Heart right ventricle (tissue), 16 donors: Measurements from ENCODE around the gene SMAP1. TPM values are rescaled to one million over a fixed set of nuclear protein-coding genes. Genes with fewer than 3 reads are reported as not detected.
A peak's percentile ranks its signal among the peaks of the same experiment; 100 is the strongest.

ENCODE experiments used
- ATAC-seq, 8 donors: fragments of 200-7000 bp; cut with Tn5 transposase; one replicate each; pipeline ENCODE4 v1.9.1; 2020; ENCODE audit warnings: mild to moderate bottlenecking in 8 of 8, moderate library complexity in 8 of 8, moderate number of reproducible peaks in 1 of 8
- DNase-seq, 2 donors: peaks; one replicate each; pipeline ENCODE4 v3.0.0-alpha.2; 2020
- H3K27ac ChIP-seq, 10 donors: fragments of 200-600 bp; sonication (generic) in 2 of 10; one replicate each; pipeline versions ENCODE4 v1.5.0 to v1.8.0; 2020 to 2022; ENCODE audit warnings: mild to moderate bottlenecking in 3 of 10
- H3K27me3 ChIP-seq, 7 donors: fragments of 200-600 bp; one replicate each; pipeline ENCODE4 v1.8.0; 2021 to 2022; ENCODE audit warnings: mild to moderate bottlenecking in 2 of 7
- H3K36me3 ChIP-seq, 9 donors: fragments of 200-600 bp; sonication (generic) in 1 of 9; one replicate each; pipeline versions ENCODE4 v1.5.0 to v1.8.0; 2020 to 2022; ENCODE audit warnings: mild to moderate bottlenecking in 2 of 9
- H3K4me1 ChIP-seq, 9 donors: fragments of 200-600 bp; sonication (generic) in 1 of 9; one replicate each; pipeline versions ENCODE4 v1.5.0 to v1.8.0; 2020 to 2022; ENCODE audit warnings: mild to moderate bottlenecking in 4 of 9
- H3K4me3 ChIP-seq, 10 donors: fragments of 200-600 bp; sonication (generic) in 2 of 10; one replicate each; pipeline versions ENCODE4 v1.5.0 to v1.8.0; 2020 to 2022; ENCODE audit warnings: mild to moderate bottlenecking in 7 of 10, moderate library complexity in 2 of 10
- H3K9me3 ChIP-seq, 11 donors: fragments of 200-600 bp in 10 of 11; sonication (generic) in 2 of 11; one replicate each; pipeline versions ENCODE4 v1.5.0 to v1.8.0; 2013 to 2022; ENCODE audit warnings: mild to moderate bottlenecking in 2 of 11, control low read depth in 1 of 11, moderate library complexity in 1 of 11
- CTCF ChIP-seq, 9 donors: fragments of 200-600 bp; sonication (generic) in 2 of 9; IDR thresholded peaks; one replicate each; pipeline versions ENCODE4 v1.5.0 to v1.8.0; 2021 to 2022; ENCODE audit warnings: antibody characterized with exemption in 9 of 9, mild to moderate bottlenecking in 5 of 9, moderate library complexity in 1 of 9
- WGBS, 2 donors: extraction: QIAGEN DNeasy Blood & Tissue Kit; methylation state at CpG; one replicate each; pipeline ENCODE4 v1.1.7; 2013; ENCODE audit warnings: inconsistent platforms in 1 of 2; 5-methylcytosine and 5-hydroxymethylcytosine counted together
- intact Hi-C, 10 donors: fragments of 100-400 bp; cut with DNase I; formaldehyde crosslinking; loops; one replicate each; pipeline versions ENCODE4 v1.11.1 to v1.14.2; 2022
- polyA plus RNA-seq, 2 donors: library from polyadenylated mRNA; stranded (reverse); fragments of 200-250 nt; gene quantifications; one replicate each; pipeline ENCODE4 v1.2.3, GENCODE V29; 2013
- total RNA-seq, 10 donors: library from RNA; stranded (reverse); fragmentation: NEBNext Ultra II Directional in 3 of 10; extraction: Animal tissue kit (Norgen Biotek cat#: 25700) in 3 of 10; gene quantifications; one replicate each; pipeline versions ENCODE4 v1.2.1 to v1.2.4, GENCODE V29; 2021 to 2023
- donor health status: Arrhythmogenic right ventricular cardiomyopathy.
- donor health status: ischemic (EF 13 %, LVEDD 7.1; RV severe dilation, severe dysfunction).
- donor health status: healthy with polysubstance abuse.
- donor health status: DM: no; HTN: yes; CAD: no.
- donor health status: DM: no; HTN: no; CAD: no.
- donor health status: ischemic (EF 25% LVEDD 6.9; RV normal size, moderate dysfunction).
- donor health status: ischemic (EF 25% LVEDD 5.7; RV mildly dilated, moderate dysfunction).
- donor health status: healthy.
- donor health status: DM: yes; HTN: yes; CAD: no.
- donor health status: Ischemic cardiomyopathy.
- donor health status: ischemic (EF 35%, LVEDD 5.7; RV mildly dilated, moderate dysfunction).
- donor health status: nonischemic (EF 11% LVEDD 7.7; RV severe dilation, severe dysfunction).
- donor health status: DM: yes; HTN: yes; CAD: no.
- donor health status: PGD.
- donor health status: ischemic (EF 29% LVEDD 5.4; RV normal size, mild dysfunction).
- donor health status: nonischemic (EF 23%, LVEDD 6.1; RV moderate dilation, normal function).

The SMAP1 gene
- total and polyA plus RNA-seq, 12 donors, result 12.8 to 36.3 (median 30.3) TPM

DNA sequence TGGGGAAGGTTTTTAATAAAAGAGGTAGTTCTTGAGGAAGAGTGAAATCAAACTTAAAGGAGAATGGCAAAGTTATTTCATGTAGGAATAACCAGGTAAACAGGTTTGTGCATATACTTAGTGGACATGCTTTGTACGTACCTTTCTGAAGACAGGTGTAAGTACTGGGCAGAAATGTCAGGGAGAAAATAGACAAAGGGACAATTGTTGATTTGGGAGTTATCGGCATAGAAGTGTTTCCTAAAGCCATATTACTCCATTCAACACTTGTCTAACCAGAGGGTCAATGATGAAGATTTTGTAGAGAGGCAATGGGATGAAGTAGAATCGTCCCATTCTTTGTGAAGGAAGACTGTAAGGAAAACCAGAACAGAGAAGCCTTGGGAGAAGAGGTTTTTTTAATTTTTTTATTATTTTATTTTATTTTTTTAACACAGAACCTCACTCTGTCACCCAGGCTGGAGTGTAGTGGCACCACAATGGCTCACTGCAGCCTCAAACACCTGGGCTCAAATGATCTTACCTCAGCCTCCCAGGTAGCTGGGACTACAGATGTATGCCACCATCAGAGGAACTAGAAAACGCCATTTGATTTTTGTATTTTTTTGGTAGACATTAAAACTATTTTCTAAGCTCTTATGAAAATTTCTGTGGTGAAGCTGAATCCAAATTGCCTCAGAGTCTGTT, 18.0 kb downstream of the SMAP1 start:
- WGBS, 2 donors, result 67 to 72% methylated on average over 4 of the region's 4 CpGs
- ATAC-seq, result no peak
- TF ChIP-seq CTCF (IDR thresholded peaks at IDR 0.05), result no peak
- H3K27ac ChIP-seq, result no peak overlapping the region
- H3K4me3 ChIP-seq, result no peak overlapping the region
- DNase-seq, result no peak
- peaks cover 0 to 41% (median 29%) of the 10 kb centered on the region in 9 donors for H3K4me1 ChIP-seq
- H3K9me3 ChIP-seq, result peaks cover 0 to 10% (median 0%) of the 10 kb centered on the region in 11 donors
- no peaks in the 10 kb centered on the region for H3K27me3 ChIP-seq
- intact Hi-C loops, result loop anchor here (2.0 to 10.0 kb wide), 9 partner anchors 118 to 463 kb away; partner anchors contain the start of genes SDHAF4 (in 4 of the 10) and COL9A1 (in 1 of the 10)
- H3K36me3 ChIP-seq, result no peaks in the 10 kb centered on the region

- Histone ChIP-seq H3K4me1 (peaks cover 0 to 41% (median 29%) of the 10 kb centered on the region in 9 donors), H3K27me3 (no peaks in the 10 kb centered on the region), H3K4me3 (no peak overlapping the region), H3K9me3 (peaks cover 0 to 20% (median 5%) of the 10 kb centered on the region in 11 donors), H3K27ac (no peak overlapping the region), H3K36me3 (no peaks in the 10 kb centered on the region)
- WGBS, 2 donors, result 12 to 19% methylated on average over 3 of the region's 3 CpGs
- peak in 3 of 8 donors; percentile 54 to 58 (median 56) for ATAC-seq
- intact Hi-C loops, result loop anchor here (2.0 to 10.0 kb wide), 9 partner anchors 119 to 464 kb away; partner anchors contain the start of genes SDHAF4 (in 4 of the 10) and COL9A1 (in 1 of the 10)
- TF ChIP-seq CTCF (IDR thresholded peaks at IDR 0.05), result peak; percentile 61 to 86 (median 82)
- DNase-seq, result peak in 1 of 2 donors; percentile 22
Observed at GRCh38 chr6:70686548-70687133, 19.0 kb downstream of the SMAP1 start.

DNA sequence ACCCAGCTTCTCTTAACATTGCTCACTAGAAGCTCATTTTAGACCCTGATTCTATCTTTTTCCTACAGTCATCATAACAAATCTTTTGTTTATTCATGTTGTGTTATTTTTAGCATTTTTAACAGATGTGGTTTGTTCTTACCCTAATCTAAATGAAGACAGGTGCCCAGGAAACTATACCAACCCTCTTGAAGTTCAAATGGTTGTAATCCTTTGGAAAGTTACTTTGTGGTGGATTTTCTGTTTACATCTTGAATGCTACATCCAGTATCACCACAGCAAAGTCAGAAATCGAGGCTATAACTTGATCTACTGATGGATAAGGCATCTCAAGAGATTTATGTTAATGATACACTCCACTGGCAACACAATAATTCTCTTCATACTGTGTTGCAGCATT, 26.2 kb downstream of the SMAP1 start:
- Histone ChIP-seq H3K36me3 (no peaks in the 10 kb centered on the region), H3K9me3 (peaks cover 0 to 52% (median 5%) of the 10 kb centered on the region in 11 donors), H3K27me3 (no peaks in the 10 kb centered on the region), H3K27ac (no peak overlapping the region), H3K4me1 (peaks cover 0 to 9% (median 0%) of the 10 kb centered on the region in 9 donors), H3K4me3 (no peak overlapping the region)
- TF ChIP-seq CTCF (IDR thresholded peaks at IDR 0.05), result no peak
- WGBS, 2 donors, result 79 to 86% methylated on average over 1 of the region's 1 CpG
- ATAC-seq, result no peak
- DNase-seq, result no peak
- intact Hi-C loops, result no loop called here

DNA sequence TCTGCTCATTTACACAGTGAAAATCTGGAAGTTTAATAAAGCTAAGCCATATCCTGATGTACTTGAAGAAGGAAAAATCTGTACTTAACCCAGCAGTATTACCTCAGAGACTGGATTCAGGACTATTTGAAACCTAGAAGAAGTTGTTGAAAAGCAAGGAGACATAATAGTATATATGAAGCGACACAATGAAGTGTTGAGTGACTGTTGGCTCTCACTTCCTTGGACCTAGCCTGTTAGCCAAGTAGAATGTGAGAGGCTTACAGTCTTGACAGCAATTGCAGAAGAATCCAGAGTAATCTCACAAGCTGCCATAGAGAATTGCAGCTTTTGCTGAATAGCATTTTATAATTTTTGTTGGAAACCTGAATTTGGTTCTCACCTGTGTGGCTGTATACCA, 26.7 kb downstream of the SMAP1 start:
- DNase-seq (no peak), ATAC-seq (peak in 2 of 8 donors; percentile 46 to 71)
- peaks cover 0 to 52% (median 5%) of the 10 kb centered on the region in 11 donors for H3K9me3 ChIP-seq
- peaks cover 0 to 2% (median 0%) of the 10 kb centered on the region in 9 donors for H3K36me3 ChIP-seq
- H3K4me3 ChIP-seq, result no peak overlapping the region
- H3K27me3 ChIP-seq, result no peaks in the 10 kb centered on the region
- H3K27ac ChIP-seq, result no peak overlapping the region
- 39 to 63% methylated on average over 1 of the region's 1 CpG for WGBS, 2 donors
- TF ChIP-seq CTCF (IDR thresholded peaks at IDR 0.05), result no peak
- intact Hi-C loops, result no loop called here
- peaks cover 0 to 9% (median under 1%) of the 10 kb centered on the region in 9 donors for H3K4me1 ChIP-seq
